ENCODE results near the gene PSMG3. TPM values are rescaled to one million over a fixed set of nuclear protein-coding genes. Genes with fewer than 3 reads are reported as not detected.

PSMG3 gene
- total and polyA plus RNA-seq, 2 donors = 56.0 to 85.2 TPM

DNA sequence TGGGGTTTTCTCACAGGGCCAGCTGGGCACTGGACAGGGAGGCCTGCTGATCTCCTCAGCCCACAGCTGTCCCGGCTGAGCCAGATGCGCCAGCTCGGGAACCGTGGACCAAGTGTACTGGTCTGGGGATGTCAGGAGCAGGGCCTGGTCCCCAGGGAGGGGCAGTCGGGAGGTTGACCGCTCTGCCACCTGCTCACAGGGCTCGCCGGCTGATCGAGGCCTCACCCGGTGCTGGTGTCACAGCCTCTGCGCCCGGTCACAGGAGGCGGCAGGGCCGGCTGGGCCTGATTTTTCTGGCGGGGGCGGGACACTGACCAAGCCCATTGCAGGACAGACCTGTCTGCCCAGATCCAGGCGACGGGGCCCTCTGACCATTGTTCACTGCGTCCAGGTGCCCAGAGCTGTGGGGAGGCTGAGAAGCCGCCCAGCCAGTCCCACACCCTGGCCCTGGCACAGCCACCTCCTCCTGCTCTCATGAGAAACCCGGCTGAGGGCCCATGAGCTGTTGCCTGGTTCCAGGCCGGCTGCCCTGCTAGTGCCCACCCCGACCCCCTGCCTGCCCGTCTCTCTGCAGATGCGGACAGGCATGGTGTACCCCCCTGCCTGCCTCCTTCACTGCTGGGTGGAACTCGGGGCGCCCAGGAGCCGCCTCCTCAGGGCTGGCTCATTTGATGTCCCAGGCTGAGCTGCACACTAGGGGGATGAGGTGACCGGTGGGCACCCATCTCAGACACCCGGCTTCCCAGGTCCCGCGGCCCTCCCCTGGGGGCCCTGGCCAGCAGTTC lies 10.8 kb downstream of the PSMG3 start:
- H3K4me3 ChIP-seq (ENCODE audit: low read length in 2 of 2) = no peak overlapping the region
- peaks cover 13 to 34% of the 10 kb centered on the region in 2 donors for H3K4me1 ChIP-seq (ENCODE audit: control insufficient read depth in 2 of 2, insufficient read depth in 2 of 2, low read length in 2 of 2)
- 95% methylated on average over 32 of the region's 32 CpGs for WGBS
- no peak for DNase-seq (ENCODE audit: low read depth in 6 of 9, low spot score in 9 of 9)
- H3K27me3 ChIP-seq (ENCODE audit: control insufficient read depth in 2 of 2, insufficient read depth in 1 of 2, low read length in 1 of 2) = peaks cover 0 to 2% of the 10 kb centered on the region in 2 donors
- H3K36me3 ChIP-seq (ENCODE audit: control insufficient read depth in 2 of 2, insufficient read depth in 2 of 2, low read length in 1 of 2) = no peaks in the 10 kb centered on the region
- H3K9me3 ChIP-seq (ENCODE audit: control insufficient read depth in 2 of 2, insufficient read depth in 1 of 2, low read length in 1 of 2) = peaks cover 0 to 4% of the 10 kb centered on the region in 2 donors
- H3K27ac ChIP-seq (ENCODE audit: low read depth in 1 of 2, low read length in 1 of 2) = no peak overlapping the region

DNA sequence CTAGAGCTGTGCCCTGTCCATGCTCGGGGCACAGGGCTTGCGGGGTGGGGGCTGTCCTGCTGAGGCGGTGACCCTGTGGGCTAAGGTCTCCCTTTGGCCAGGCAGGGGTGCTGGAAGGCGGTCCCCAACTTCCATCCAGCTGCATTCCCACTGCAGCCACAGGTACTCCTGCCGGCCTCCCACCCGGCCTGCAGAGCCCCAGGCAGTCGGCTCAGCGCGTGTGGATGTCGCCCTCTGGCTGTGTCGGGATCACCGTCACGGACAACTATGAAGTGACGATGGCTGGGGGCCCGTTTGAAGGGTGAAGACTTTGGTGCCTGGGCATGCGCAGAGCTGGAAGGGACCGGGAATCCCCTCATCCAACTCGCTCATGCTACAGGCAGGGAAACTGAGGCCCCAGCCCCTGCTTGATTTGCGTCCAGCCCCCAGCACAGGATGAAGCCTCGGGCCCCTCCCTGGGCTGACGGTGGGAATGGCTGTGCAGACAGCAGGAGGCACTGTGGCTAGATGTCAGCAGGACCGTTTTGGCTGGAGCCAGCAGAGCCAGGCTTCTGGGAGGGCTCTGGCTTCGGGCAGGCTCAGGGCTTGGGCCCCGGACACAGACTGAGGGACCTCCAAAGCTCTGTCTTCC lies 11.5 kb downstream of the PSMG3 start:
- WGBS = 82% methylated on average over 24 of the region's 24 CpGs
- no peak for DNase-seq (ENCODE audit: low read depth in 6 of 9, low spot score in 9 of 9)
- Histone ChIP-seq H3K4me3 (ENCODE audit: low read length in 2 of 2) (no peak overlapping the region), H3K36me3 (ENCODE audit: control insufficient read depth in 2 of 2, insufficient read depth in 2 of 2, low read length in 1 of 2) (no peaks in the 10 kb centered on the region), H3K4me1 (ENCODE audit: control insufficient read depth in 2 of 2, insufficient read depth in 2 of 2, low read length in 2 of 2) (peaks cover 13 to 34% of the 10 kb centered on the region in 2 donors), H3K27ac (ENCODE audit: low read depth in 1 of 2, low read length in 1 of 2) (no peak overlapping the region), H3K27me3 (ENCODE audit: control insufficient read depth in 2 of 2, insufficient read depth in 1 of 2, low read length in 1 of 2) (no peaks in the 10 kb centered on the region), H3K9me3 (ENCODE audit: control insufficient read depth in 2 of 2, insufficient read depth in 1 of 2, low read length in 1 of 2) (peaks cover 0 to 4% of the 10 kb centered on the region in 2 donors)

DNA sequence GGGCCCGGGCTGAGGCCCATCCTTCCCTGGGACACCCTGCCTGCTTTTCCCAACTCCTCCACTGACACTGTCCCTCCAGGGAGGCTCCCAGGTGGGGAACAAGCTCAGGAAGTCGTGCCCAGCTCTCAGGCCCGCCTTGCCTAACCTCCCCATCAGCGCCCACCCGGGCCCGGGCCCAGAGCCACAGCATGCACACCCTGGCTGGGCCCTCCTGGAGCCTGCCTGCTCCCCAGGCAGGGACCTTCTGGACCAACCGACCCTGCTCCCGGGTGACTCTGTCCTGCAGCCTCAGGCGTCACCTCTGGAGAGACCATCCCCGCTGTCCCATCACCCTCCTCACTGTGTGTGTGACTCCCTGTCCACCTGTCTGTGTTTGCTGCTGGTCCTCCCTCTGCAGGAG lies 12.1 kb downstream of the PSMG3 start:
- H3K27me3 ChIP-seq (ENCODE audit: control insufficient read depth in 2 of 2, insufficient read depth in 1 of 2, low read length in 1 of 2) = no peaks in the 10 kb centered on the region
- peaks cover 0 to 4% of the 10 kb centered on the region in 2 donors for H3K9me3 ChIP-seq (ENCODE audit: control insufficient read depth in 2 of 2, insufficient read depth in 1 of 2, low read length in 1 of 2)
- DNase-seq (ENCODE audit: low read depth in 6 of 9, low spot score in 9 of 9) = no peak
- H3K36me3 ChIP-seq (ENCODE audit: control insufficient read depth in 2 of 2, insufficient read depth in 2 of 2, low read length in 1 of 2) = no peaks in the 10 kb centered on the region
- peaks cover 13 to 34% of the 10 kb centered on the region in 2 donors for H3K4me1 ChIP-seq (ENCODE audit: control insufficient read depth in 2 of 2, insufficient read depth in 2 of 2, low read length in 2 of 2)
- no peak overlapping the region for H3K4me3 ChIP-seq (ENCODE audit: low read length in 2 of 2)
- 97% methylated on average over 10 of the region's 10 CpGs for WGBS
- no peak overlapping the region for H3K27ac ChIP-seq (ENCODE audit: low read depth in 1 of 2, low read length in 1 of 2)

- DNase-seq (ENCODE audit: low read depth in 6 of 9, low spot score in 9 of 9) = no peak
- Histone ChIP-seq H3K27ac (ENCODE audit: low read depth in 1 of 2, low read length in 1 of 2) (no peak overlapping the region), H3K9me3 (ENCODE audit: control insufficient read depth in 2 of 2, insufficient read depth in 1 of 2, low read length in 1 of 2) (peaks cover 0 to 4% of the 10 kb centered on the region in 2 donors), H3K4me1 (ENCODE audit: control insufficient read depth in 2 of 2, insufficient read depth in 2 of 2, low read length in 2 of 2) (peaks cover 13 to 34% of the 10 kb centered on the region in 2 donors), H3K27me3 (ENCODE audit: control insufficient read depth in 2 of 2, insufficient read depth in 1 of 2, low read length in 1 of 2) (no peaks in the 10 kb centered on the region), H3K4me3 (ENCODE audit: low read length in 2 of 2) (no peak overlapping the region), H3K36me3 (ENCODE audit: control insufficient read depth in 2 of 2, insufficient read depth in 2 of 2, low read length in 1 of 2) (no peaks in the 10 kb centered on the region)
- WGBS = 98% methylated on average over 7 of the region's 7 CpGs
Measured at GRCh38 chr7:1557006-1557405, 12.8 kb downstream of the PSMG3 start.

- peak in 8 of 9 donors; percentile 50 to 79 (median 60) for DNase-seq (ENCODE audit: low read depth in 6 of 9, low spot score in 9 of 9)
- 48% methylated on average over 23 of the region's 23 CpGs for WGBS
- no peaks in the 10 kb centered on the region for H3K27me3 ChIP-seq (ENCODE audit: control insufficient read depth in 2 of 2, insufficient read depth in 1 of 2, low read length in 1 of 2)
- peaks cover 13 to 34% of the 10 kb centered on the region in 2 donors for H3K4me1 ChIP-seq (ENCODE audit: control insufficient read depth in 2 of 2, insufficient read depth in 2 of 2, low read length in 2 of 2)
- no peaks in the 10 kb centered on the region for H3K36me3 ChIP-seq (ENCODE audit: control insufficient read depth in 2 of 2, insufficient read depth in 2 of 2, low read length in 1 of 2)
- H3K27ac ChIP-seq (ENCODE audit: low read depth in 1 of 2, low read length in 1 of 2) = peak within 1 kb of the TSS in 1 of 2 donors; percentile 39
- peaks cover 0 to 4% of the 10 kb centered on the region in 2 donors for H3K9me3 ChIP-seq (ENCODE audit: control insufficient read depth in 2 of 2, insufficient read depth in 1 of 2, low read length in 1 of 2)
- peak within 1 kb of the TSS in 1 of 2 donors; percentile 10 for H3K4me3 ChIP-seq (ENCODE audit: low read length in 2 of 2)
Measured at GRCh38 chr7:1555813-1556543, 13.9 kb downstream of the PSMG3 start, which contains the start of gene TMEM184A. TSS of gene TMEM184A (minus strand) at chr7:1556205. CDS start at chr7:1555484, 721 bp downstream.

DNA sequence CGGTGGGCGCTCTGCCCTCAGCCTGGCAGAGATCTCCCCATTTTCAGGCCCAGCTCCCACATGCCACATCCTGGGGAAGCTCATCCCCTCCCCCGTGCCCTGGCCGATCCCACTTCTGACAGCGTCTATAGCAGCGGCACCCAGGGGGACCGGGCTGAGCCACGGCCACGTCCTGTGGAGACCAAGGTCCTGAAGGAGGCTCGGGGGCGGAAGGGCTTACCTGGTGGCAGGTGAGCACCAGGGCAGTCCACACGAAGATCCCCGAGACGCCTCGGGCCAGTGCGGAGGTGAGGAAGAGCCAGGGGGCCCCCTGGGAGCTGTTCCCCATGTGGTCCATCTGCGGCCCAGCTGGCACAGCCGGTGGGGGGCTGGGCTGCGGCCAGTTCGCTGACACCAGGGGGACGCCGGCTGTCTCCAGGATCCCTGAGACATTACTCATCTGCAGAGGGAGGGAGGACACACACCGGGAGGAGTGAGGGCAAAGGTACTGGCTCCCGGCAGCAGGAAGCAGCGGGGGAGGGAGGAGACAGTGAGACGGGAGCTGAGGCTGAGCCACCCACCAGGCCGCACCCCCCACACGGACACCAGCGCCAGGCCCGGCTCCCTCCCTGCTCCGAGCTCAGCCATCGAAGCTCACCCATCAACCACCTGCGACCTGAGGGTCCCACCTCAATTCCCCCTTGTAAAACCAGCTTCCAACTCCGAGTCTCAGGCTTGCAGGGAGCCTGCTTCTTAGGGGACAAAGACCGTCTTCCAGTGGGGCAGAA lies 14.6 kb downstream of the PSMG3 start:
- peaks cover 13 to 34% of the 10 kb centered on the region in 2 donors for H3K4me1 ChIP-seq (ENCODE audit: control insufficient read depth in 2 of 2, insufficient read depth in 2 of 2, low read length in 2 of 2)
- H3K4me3 ChIP-seq (ENCODE audit: low read length in 2 of 2) = peak overlapping the region in 1 of 2 donors; percentile 10
- 74% methylated on average over 35 of the region's 35 CpGs for WGBS
- peaks cover 0 to 4% of the 10 kb centered on the region in 2 donors for H3K9me3 ChIP-seq (ENCODE audit: control insufficient read depth in 2 of 2, insufficient read depth in 1 of 2, low read length in 1 of 2)
- DNase-seq (ENCODE audit: low read depth in 6 of 9, low spot score in 9 of 9) = peak in 2 of 9 donors; percentile 35 to 51
- no peaks in the 10 kb centered on the region for H3K27me3 ChIP-seq (ENCODE audit: control insufficient read depth in 2 of 2, insufficient read depth in 1 of 2, low read length in 1 of 2)
- peak overlapping the region in 1 of 2 donors; percentile 39 for H3K27ac ChIP-seq (ENCODE audit: low read depth in 1 of 2, low read length in 1 of 2)
- H3K36me3 ChIP-seq (ENCODE audit: control insufficient read depth in 2 of 2, insufficient read depth in 2 of 2, low read length in 1 of 2) = no peaks in the 10 kb centered on the region

DNA sequence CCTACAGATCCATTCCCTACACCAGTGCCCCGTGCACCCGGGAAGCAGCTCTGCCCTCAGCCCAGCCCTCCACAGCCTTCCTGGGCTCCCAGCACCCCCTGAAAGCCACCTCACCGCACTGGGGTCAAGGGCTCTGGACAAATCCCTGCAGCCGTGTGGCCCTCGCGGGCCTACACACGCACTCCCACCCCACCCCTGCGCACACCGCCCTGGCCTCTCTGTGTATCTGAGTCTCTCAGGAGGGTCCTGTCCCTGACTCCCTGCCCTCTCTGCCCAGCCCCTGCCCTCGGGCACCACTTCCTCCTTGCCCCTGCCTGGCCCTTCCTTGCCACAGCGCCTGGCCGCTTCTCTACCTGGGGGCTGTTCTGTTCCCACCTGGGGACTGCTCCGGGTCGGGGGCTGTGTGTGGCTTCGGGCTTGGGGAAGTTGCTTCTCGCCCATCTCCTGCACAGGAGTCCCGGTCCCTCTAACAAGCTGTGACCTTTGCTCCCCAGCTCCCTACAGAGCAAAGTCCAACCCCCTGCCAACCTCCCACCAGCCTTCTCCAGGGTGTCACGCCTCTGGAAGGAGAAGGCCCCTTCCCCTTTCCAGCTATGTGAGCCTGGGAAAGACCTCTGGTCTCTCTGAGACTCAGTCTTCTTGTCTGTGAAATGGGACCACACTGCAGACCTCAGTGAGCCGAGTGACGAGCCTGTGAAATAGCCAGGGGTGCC lies 15.3 kb downstream of the PSMG3 start:
- WGBS = 93% methylated on average over 20 of the region's 20 CpGs
- Histone ChIP-seq H3K4me1 (ENCODE audit: control insufficient read depth in 2 of 2, insufficient read depth in 2 of 2, low read length in 2 of 2) (peaks cover 13 to 31% of the 10 kb centered on the region in 2 donors), H3K4me3 (ENCODE audit: low read length in 2 of 2) (no peak overlapping the region), H3K27ac (ENCODE audit: low read depth in 1 of 2, low read length in 1 of 2) (no peak overlapping the region), H3K9me3 (ENCODE audit: control insufficient read depth in 2 of 2, insufficient read depth in 1 of 2, low read length in 1 of 2) (peaks cover 0 to 4% of the 10 kb centered on the region in 2 donors), H3K36me3 (ENCODE audit: control insufficient read depth in 2 of 2, insufficient read depth in 2 of 2, low read length in 1 of 2) (no peaks in the 10 kb centered on the region), H3K27me3 (ENCODE audit: control insufficient read depth in 2 of 2, insufficient read depth in 1 of 2, low read length in 1 of 2) (no peaks in the 10 kb centered on the region)
- no peak for DNase-seq (ENCODE audit: low read depth in 6 of 9, low spot score in 9 of 9)
